ENCODE data around the gene RFC5. TPM values are rescaled to one million over a fixed set of nuclear protein-coding genes. Genes with fewer than 3 reads are reported as not detected.

Gene RFC5
- total and polyA plus RNA-seq, 2 of the 13 experiments (the other 11 are each of a cell fraction or from before 2014, with no cell fraction given), result 16.8 to 51.4 TPM

GRCh38 chr12:118052324-118053070 lies 36.0 kb downstream of the RFC5 start (continued):
- TF ChIP-seq CREB3 (CRISPR knock-in tag; IDR thresholded peaks at IDR 0.05) (no peak), HIVEP1 (CRISPR knock-in tag; IDR thresholded peaks at IDR 0.05) (no peak), ZNF232 (CRISPR knock-in tag; IDR thresholded peaks at IDR 0.05; ENCODE audit: borderline replicate concordance) (no peak), ETV5 (CRISPR knock-in tag; IDR thresholded peaks at IDR 0.05; ENCODE audit: borderline replicate concordance) (peak; percentile 76; the same call in 1 of the 2 replicates), CERS6 (CRISPR knock-in tag; IDR thresholded peaks at IDR 0.05) (no peak), ZNF598 (CRISPR knock-in tag; IDR thresholded peaks at IDR 0.05; ENCODE audit: borderline replicate concordance) (peak; percentile 23; the same call in 1 of the 2 replicates), ARID3A (IDR thresholded peaks at IDR 0.05; ENCODE audit: low read depth, low read length) (peak; percentile 50; the same call in 1 of the 2 replicates), RFX5 (IDR thresholded peaks at IDR 0.05; ENCODE audit: low read depth, low read length) (no peak), IKZF5 (CRISPR knock-in tag; IDR thresholded peaks at IDR 0.05) (peak; percentile 98), ZBTB34 (CRISPR knock-in tag; IDR thresholded peaks at IDR 0.05) (peak; percentile 96), ZNF839 (CRISPR knock-in tag; IDR thresholded peaks at IDR 0.05; ENCODE audit: borderline replicate concordance) (no peak), HHEX (CRISPR knock-in tag; IDR thresholded peaks at IDR 0.05) (peak; percentile 80), ZNF503 (CRISPR knock-in tag; IDR thresholded peaks at IDR 0.05) (peak; percentile 66; the same call in 1 of the 2 replicates), MEIS1 (CRISPR knock-in tag; IDR thresholded peaks at IDR 0.05; ENCODE audit: borderline replicate concordance) (peak; percentile 90; the same call in 1 of the 2 replicates), FOSL2 (CRISPR knock-in tag; IDR thresholded peaks at IDR 0.05) (peak; percentile 100), YEATS4 (CRISPR knock-in tag; IDR thresholded peaks at IDR 0.05; ENCODE audit: borderline replicate concordance) (peak; percentile 68), ZNF841 (CRISPR knock-in tag; IDR thresholded peaks at IDR 0.05; ENCODE audit: borderline replicate concordance) (no peak)
